GM18499 (cell line): ENCODE results near the gene MUC5B.

Experiments used
- ATAC-seq: cut with Tn5 transposase; IDR thresholded peaks from one replicate; pipeline ENCODE4 v1.9.1; 2021; ENCODE audit warnings: moderate number of reproducible peaks; ENCODE audit not compliant: insufficient read depth, unreplicated experiment

Gene MUC5B

GRCh38 chr11:1306186-1307162, 83.6 kb downstream of the MUC5B start:
- ATAC-seq = no peak

DNA sequence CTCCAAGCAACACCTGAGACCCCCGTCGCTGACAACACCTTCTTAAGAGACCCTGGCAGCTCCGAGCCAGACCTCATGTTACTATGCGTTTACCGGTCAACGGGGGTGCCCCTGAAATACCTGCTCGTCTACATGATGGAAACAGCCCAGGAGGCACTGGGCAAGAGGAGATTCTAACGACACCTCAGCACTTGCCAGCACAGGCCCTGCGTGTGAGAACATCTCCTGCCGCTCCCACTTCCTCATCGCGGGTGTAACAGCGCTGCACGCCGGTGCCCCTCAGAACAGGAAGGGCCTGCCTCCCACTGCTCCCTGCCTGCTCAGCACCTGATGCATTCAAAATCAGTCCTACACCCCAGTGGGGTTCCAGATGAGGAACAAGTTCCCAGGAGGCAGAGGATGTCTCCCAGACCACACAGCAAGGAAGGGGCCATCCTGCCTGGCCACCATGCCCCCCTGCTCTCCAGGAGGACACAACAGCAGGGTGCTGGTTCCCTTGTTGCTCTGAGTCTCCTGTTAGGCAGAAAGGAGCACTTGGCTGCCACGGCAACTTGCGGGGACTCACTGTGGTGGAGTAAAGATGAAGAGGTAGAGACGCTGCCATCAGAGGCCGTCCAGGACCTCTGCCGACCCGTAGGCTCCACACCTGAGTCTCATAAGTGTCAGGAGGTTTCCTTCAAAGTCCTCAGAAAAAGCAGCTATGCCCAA, 84.5 kb downstream of the MUC5B start:
- ATAC-seq = no peak

DNA sequence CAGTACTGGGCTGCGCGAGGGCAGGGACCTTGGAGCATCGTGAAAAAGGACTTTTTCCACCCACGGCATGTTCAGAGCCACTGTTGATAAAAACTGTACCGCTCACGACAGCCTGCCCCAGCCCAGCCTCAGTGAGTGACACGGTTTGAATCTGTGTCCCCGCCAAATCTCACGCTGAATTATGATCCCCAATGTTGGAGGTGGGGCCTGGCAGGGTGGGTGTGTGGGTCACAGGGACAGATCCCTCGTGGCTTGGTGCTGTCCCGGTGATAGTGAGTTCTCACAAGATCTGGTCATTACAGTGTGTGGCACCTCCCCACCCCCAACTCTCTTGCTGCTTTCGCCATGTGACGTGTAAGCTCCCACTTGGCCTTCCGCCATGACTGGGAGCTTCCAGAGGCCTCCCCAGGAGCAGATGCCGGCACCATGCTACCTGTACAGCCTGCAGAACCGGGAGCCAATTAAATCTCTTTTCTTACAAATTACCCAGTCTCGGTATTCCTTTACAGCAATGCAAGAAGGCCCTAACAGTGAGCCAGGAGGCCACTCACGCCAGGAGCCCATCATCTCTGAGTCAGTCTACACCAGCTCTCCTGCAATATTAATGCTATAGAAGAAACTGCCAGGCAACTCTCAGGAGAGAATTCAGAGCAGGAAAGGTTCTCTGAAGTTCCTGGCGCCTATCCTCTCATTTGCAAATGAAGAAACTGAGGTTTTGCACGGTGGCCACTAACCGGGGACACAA, 85.3 kb downstream of the MUC5B start:
- no peak for ATAC-seq

GRCh38 chr11:1308743-1309497, 86.1 kb downstream of the MUC5B start:
- ATAC-seq = peak; percentile 12

DNA sequence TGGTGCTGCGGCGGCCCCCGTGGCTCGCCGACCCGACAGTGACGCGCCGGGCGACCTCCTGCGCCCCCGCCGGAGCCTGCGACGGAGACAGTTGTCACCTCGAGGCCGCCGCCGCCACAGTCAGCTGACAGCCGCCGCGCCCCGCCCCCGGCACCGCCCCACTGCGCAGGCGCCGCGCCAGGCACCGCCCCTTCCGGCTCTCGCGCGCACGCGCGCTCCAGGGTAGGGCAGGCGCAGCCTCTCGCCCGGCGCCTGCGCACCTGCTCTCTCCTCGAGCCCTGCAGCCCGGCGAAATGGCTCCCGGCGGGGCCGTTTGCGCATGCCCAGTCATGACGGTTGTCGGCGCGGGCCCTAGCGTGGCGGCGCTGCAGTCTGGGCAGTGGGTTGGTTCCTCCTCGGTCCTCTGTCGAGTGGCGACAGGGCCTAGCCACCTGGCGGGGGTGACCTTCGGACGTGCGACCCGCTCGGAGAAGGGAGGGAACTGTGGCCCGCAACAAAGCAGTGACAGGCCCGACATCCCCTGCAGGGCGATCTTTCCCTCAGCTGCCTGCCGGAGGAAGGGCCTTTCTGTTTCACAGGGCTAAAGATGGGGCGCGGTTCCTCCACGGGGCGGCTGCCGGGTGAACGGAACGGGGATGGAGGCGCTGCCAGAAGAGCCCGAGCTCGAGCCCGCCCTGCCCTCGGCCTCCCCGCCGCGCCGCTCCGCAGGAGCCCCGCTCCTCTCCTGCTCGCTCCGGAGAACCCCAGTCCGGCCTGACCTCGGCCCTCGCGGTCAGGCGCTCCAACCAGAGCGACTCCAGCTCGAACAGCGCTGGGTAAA, 86.8 kb downstream of the MUC5B start, which contains the start of gene TOLLIP:
TOLLIP (minus strand) TSS at position 135 of the 820 bp plus-strand sequence; CDS start at position 1, 134 bp downstream.
- peak; percentile 48 for ATAC-seq

DNA sequence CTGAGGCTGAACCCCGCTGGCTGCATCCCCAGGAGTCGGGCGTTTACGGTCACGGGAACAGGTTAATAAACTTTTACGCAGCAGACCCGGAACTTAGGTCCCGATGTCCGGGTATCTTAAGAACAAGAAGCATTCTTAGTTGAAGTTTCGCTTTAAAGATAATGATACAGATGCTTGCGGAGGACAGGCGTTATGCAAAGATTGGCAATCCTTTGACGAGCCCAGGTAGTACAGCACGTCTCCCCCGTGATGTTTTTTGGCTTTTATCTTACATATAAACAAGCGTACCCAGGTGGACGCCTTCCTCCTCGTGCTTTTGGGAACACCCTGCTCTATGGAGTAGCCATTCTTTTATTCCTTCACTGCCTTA, 87.4 kb downstream of the MUC5B start:
- no peak for ATAC-seq

DNA sequence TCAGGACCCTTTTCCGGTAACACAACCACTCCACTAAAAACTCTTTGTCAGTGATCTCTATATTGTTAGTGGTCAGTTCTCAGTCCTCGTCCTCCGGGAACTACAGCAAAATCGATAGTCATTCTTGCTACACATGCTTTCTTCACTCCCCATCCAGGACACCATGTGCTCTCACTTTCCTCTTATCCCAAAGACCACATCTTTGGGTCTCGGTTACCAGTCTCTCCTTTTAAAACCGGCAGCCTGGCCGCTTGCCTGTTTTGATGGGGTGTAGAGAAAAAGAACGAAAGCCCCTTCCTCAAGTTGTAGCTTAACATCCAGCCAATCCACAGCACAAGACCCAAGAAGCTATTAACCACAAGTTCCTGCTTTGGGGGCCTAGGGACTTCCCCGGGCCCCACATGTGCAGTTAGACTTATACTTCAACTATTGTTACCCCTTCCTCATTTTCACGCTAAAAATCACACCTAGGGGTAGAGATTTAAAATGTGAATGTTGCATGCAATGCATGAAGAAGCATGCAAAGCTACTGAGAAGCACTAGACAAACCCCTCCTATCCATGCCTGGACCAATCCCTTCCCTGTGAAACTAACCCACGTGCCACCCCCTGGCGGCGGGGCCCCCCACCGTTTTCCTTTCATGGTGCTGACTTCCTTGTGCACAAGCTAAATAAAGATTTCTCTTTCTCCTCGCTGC, 88.1 kb downstream of the MUC5B start:
- no peak for ATAC-seq
